HCT116 (cell line): Measurements from ENCODE around the gene MAPRE3. TPM values are rescaled to one million over a fixed set of nuclear protein-coding genes. Genes with fewer than 3 reads are reported as not detected.

Experiments used
- ATAC-seq: fragments of 200-7000 bp; cut with Tn5 transposase; 2 replicates; pipeline ENCODE4 v1.9.1; 2020; ENCODE audit warnings: mild to moderate bottlenecking, moderate library complexity
- BruUV-seq: library from RNA; stranded (reverse); fragments of 400-500 nt; replicated peaks from 2 replicates; lab custom pipeline; 2021; lab: Mats Ljungman, UMichigan
- CTCF ChIA-PET: fragments of 300-600 bp; sonication (Branson Sonifier 250); formaldehyde crosslinking; loops from one replicate; lab custom pipeline; 2021; ENCODE audit warnings: antibody characterized with exemption; lab: Charles Lee
- POLR2A ChIA-PET: fragments of 300-600, 350-600 bp; sonication (Branson Sonifier 250); formaldehyde crosslinking; loops from one replicate; lab custom pipeline; 2021; ENCODE audit warnings: antibody characterized with exemption; lab: Charles Lee
- RAD21 ChIA-PET, 2 experiments: fragments of 300-600 bp; sonication (Branson Sonifier 250); formaldehyde crosslinking; loops; one replicate each; lab custom pipeline; 2023; ENCODE audit warnings: low total read pairs in 2 of 2; ENCODE audit not compliant: uncharacterized antibody in 2 of 2, unreplicated experiment in 2 of 2, low non-redundant PET in 1 of 2; lab: Charles Lee
- DNase-seq: peaks from one replicate; pipeline ENCODE4 v3.0.0-alpha.2; 2010; ENCODE audit warnings: low read depth, low spot score
- H2AFZ ChIP-seq: fragments of 200-600 bp; shearing (Covaris generic), sonication (generic); 2 replicates; pipeline ENCODE4 v1.6.1; 2017; ENCODE audit warnings: low read depth, mixed run types, mixed read lengths, antibody characterized with exemption, low read length; ENCODE audit not compliant: poor library complexity, severe bottlenecking
- H3K27ac ChIP-seq: 2 replicates; pipeline ENCODE4 v1.5.1; 2012; ENCODE audit warnings: low read depth, low read length
- H3K27me3 ChIP-seq: fragments of 200-600 bp; sonication (generic); 2 replicates; pipeline ENCODE4 v1.6.1; 2016; ENCODE audit warnings: mixed run types, low read length, mixed read lengths; ENCODE audit not compliant: insufficient read depth
- H3K36me3 ChIP-seq, 2 experiments: fragments of 200-500 bp in 1 of 2; fragments of 200-600 bp in 1 of 2; sonication (Bioruptor generic) in 1 of 2; sonication (generic) in 1 of 2; 2 replicates each; pipeline versions ENCODE4 v1.5.1 to v1.6.1; 2014 to 2016; ENCODE audit warnings: low read length in 2 of 2, inconsistent platforms in 1 of 2, mixed read lengths in 1 of 2, mixed run types in 1 of 2; ENCODE audit not compliant: insufficient read depth in 2 of 2, control insufficient read depth in 1 of 2
- H3K4me1 ChIP-seq, 2 experiments: fragments of 200-600 bp in 1 of 2; sonication (generic) in 1 of 2; 2 replicates each; pipeline versions ENCODE4 v1.5.1 to v1.6.1; 2012 to 2017; ENCODE audit warnings: low read length in 2 of 2, inconsistent platforms in 1 of 2, mild to moderate bottlenecking in 1 of 2, mixed read lengths in 1 of 2, mixed run types in 1 of 2, moderate library complexity in 1 of 2; ENCODE audit not compliant: insufficient read depth in 2 of 2, control insufficient read depth in 1 of 2
- H3K4me2 ChIP-seq: fragments of 200-600 bp; sonication (generic); 2 replicates; pipeline ENCODE4 v1.6.1; 2017; ENCODE audit warnings: mixed run types, low read length, mixed read lengths
- H3K4me3 ChIP-seq, 2 experiments: fragments of 200-600 bp in 1 of 2; sonication (generic) in 1 of 2; replicated peaks in 1 of 2; 2 replicates each; pipeline ENCODE4 v1.5.1; 2011 to 2016; ENCODE audit warnings: low read length in 2 of 2, control low read depth in 1 of 2, low read depth in 1 of 2, mild to moderate bottlenecking in 1 of 2, mixed read lengths in 1 of 2, mixed run types in 1 of 2
- H3K79me2 ChIP-seq: fragments of 200-600 bp; sonication (generic); 2 replicates; pipeline ENCODE4 v1.6.1; 2017; ENCODE audit warnings: mild to moderate bottlenecking, mixed run types, low read length, moderate library complexity, mixed read lengths; ENCODE audit not compliant: insufficient read depth
- H3K9ac ChIP-seq: fragments of 200-600 bp; sonication (generic); 2 replicates; pipeline ENCODE4 v1.6.1; 2016; ENCODE audit warnings: low read length, mixed read lengths
- H3K9me2 ChIP-seq: fragments of 200-600 bp; sonication (generic), shearing (Covaris generic); 2 replicates; pipeline ENCODE4 v1.6.1; 2017; ENCODE audit warnings: mixed run types, mild to moderate bottlenecking, moderate library complexity; ENCODE audit not compliant: insufficient read depth
- H3K9me3 ChIP-seq, 2 experiments: fragments of 200-500 bp in 1 of 2; fragments of 200-600 bp in 1 of 2; sonication (Bioruptor generic) in 1 of 2; sonication (generic) in 1 of 2; 2 replicates each; pipeline ENCODE4 v1.6.1; 2014 to 2017; ENCODE audit warnings: low read length in 2 of 2, mixed read lengths in 2 of 2, inconsistent platforms in 1 of 2, low read depth in 1 of 2, mild to moderate bottlenecking in 1 of 2, mixed run types in 1 of 2, moderate library complexity in 1 of 2; ENCODE audit not compliant: control insufficient read depth in 1 of 2, insufficient read depth in 1 of 2
- H4K20me1 ChIP-seq: fragments of 200-600 bp; sonication (generic), shearing (Covaris generic); 2 replicates; pipeline ENCODE4 v1.6.1; 2017; ENCODE audit warnings: mixed run types, mild to moderate bottlenecking, moderate library complexity; ENCODE audit not compliant: insufficient read depth
- ATF3 ChIP-seq: IDR thresholded peaks from 2 replicates; pipeline ENCODE4 v1.6.1; 2012
- CEBPB ChIP-seq: IDR thresholded peaks from 2 replicates; pipeline ENCODE4 v1.6.1; 2012; ENCODE audit warnings: low read depth
- EGR1 ChIP-seq: IDR thresholded peaks from 2 replicates; pipeline ENCODE4 v1.6.1; 2012; ENCODE audit warnings: low read depth
- ELF1 ChIP-seq: IDR thresholded peaks from 2 replicates; pipeline ENCODE4 v1.6.1; 2012; ENCODE audit warnings: low read depth, borderline replicate concordance
- EZH2 ChIP-seq: fragments of 200-600 bp; sonication (generic); IDR thresholded peaks from 2 replicates; pipeline ENCODE4 v1.6.1; 2017; ENCODE audit warnings: antibody characterized with exemption, mixed run types
- EZH2phosphoT487 ChIP-seq: fragments of 200-600 bp; IDR thresholded peaks from 2 replicates; pipeline ENCODE4 v1.6.1; 2018; ENCODE audit warnings: antibody characterized with exemption, borderline replicate concordance
- FOSL1 ChIP-seq: IDR thresholded peaks from 2 replicates; pipeline ENCODE4 v1.6.1; 2012; ENCODE audit warnings: low read depth
- JUND ChIP-seq: IDR thresholded peaks from 2 replicates; pipeline ENCODE4 v1.6.1; 2012
- POLR2A ChIP-seq: IDR thresholded peaks from 2 replicates; pipeline ENCODE4 v1.7.0; 2011; ENCODE audit warnings: borderline replicate concordance; ENCODE audit not compliant: insufficient read depth, insufficient read length; ENCODE audit errors: extremely low read depth
- POLR2AphosphoS5 ChIP-seq: IDR thresholded peaks from 2 replicates; pipeline ENCODE4 v1.6.1; 2011; ENCODE audit warnings: mild to moderate bottlenecking, low read depth, low read length, moderate library complexity
- RAD21 ChIP-seq: IDR thresholded peaks from 2 replicates; pipeline ENCODE4 v1.6.1; 2012; ENCODE audit warnings: low read depth, mild to moderate bottlenecking
- REST ChIP-seq: IDR thresholded peaks from 2 replicates; pipeline ENCODE4 v1.6.1; 2012; ENCODE audit warnings: low read depth
- SIN3A ChIP-seq: IDR thresholded peaks from 2 replicates; pipeline ENCODE4 v1.6.1; 2012; ENCODE audit warnings: low read depth
- SRF ChIP-seq: IDR thresholded peaks from 2 replicates; pipeline ENCODE4 v1.6.1; 2012; ENCODE audit warnings: low read depth
- TCF7L2 ChIP-seq: IDR thresholded peaks from 2 replicates; pipeline ENCODE4 v1.7.0; 2011; ENCODE audit warnings: borderline replicate concordance, inconsistent platforms; ENCODE audit not compliant: insufficient read depth, insufficient read length; ENCODE audit errors: extremely low read depth
- YY1 ChIP-seq: IDR thresholded peaks from 2 replicates; pipeline ENCODE4 v1.6.1; 2011; ENCODE audit warnings: low read length, low read depth, moderate library complexity, mild to moderate bottlenecking; ENCODE audit not compliant: insufficient replicate concordance; ENCODE audit errors: extremely low read depth
- ZFX ChIP-seq: fragments of 450-650 bp; IDR thresholded peaks from 2 replicates; pipeline ENCODE4 v1.6.1; 2017
- intact Hi-C: fragments of 100-400 bp; cut with micrococcal nuclease; formaldehyde crosslinking; loops from 2 replicates; pipeline ENCODE4 v1.10.0; 2022
- total RNA-seq: library from RNA; stranded (reverse); gene quantifications from one replicate; pipeline ENCODE4 v1.2.1, GENCODE V29; 2021; ENCODE audit not compliant: unreplicated experiment

Gene MAPRE3
- total RNA-seq, 1 experiment from 2014 or later: 12.1 TPM

GRCh38 chr2:26997394-26997793 lies 27.0 kb downstream of the MAPRE3 start:
- CTCF ChIA-PET: no interaction called here
- Histone ChIP-seq H3K4me3 (no peak overlapping the region), H2AFZ (no peak overlapping the region), H3K9me3 (no peaks in the 10 kb centered on the region), H3K9me2 (no peaks in the 10 kb centered on the region), H3K4me1 (peaks cover 0 to 6% of the 10 kb centered on the region in 2 experiments; a peak in 2 of 4 replicates), H3K27me3 (no peaks in the 10 kb centered on the region), H3K36me3 (no peaks in the 10 kb centered on the region), H3K4me2 (no peak overlapping the region), H3K9ac (no peak overlapping the region), H3K79me2 (no peaks in the 10 kb centered on the region), H3K27ac (no peak overlapping the region), H4K20me1 (no peaks in the 10 kb centered on the region)
- DNase-seq: no peak
- intact Hi-C loops: no loop called here
- POLR2A ChIA-PET: no interaction called here
- RAD21 ChIA-PET: no interaction called here
- BruUV-seq: no TSS peak
- ATAC-seq: no peak
- TF ChIP-seq ATF3 (no peak), TCF7L2 (no peak), EZH2phosphoT487 (no peak), POLR2A (no peak), CEBPB (no peak), SRF (no peak), ELF1 (no peak), YY1 (no peak), FOSL1 (no peak), ZFX (no peak), SIN3A (no peak), EZH2 (no peak), POLR2AphosphoS5 (no peak), EGR1 (no peak), RAD21 (no peak), REST (no peak), JUND (no peak)
